Stomach smooth muscle (tissue), 2 donors: Measurements from ENCODE around the gene SEMA6A.
A peak's percentile ranks its signal among the peaks of the same experiment; 100 is the strongest.
"Not testable (repeated sequence)": the region's sequence is repeated elsewhere in the genome, so short reads cannot be mapped to it uniquely, and the experiment has no call there.

Experiments used
- H3K27ac ChIP-seq: one replicate; pipeline ENCODE4 v1.7.0; 2013; ENCODE audit warnings: mild to moderate bottlenecking, low read length, inconsistent platforms
- H3K27me3 ChIP-seq, 2 donors: one replicate each; pipeline ENCODE4 v1.7.0; 2013; ENCODE audit warnings: low read length in 2 of 2; ENCODE audit not compliant: insufficient read depth in 2 of 2, control insufficient read depth in 1 of 2
- H3K36me3 ChIP-seq, 2 donors: one replicate each; pipeline ENCODE4 v1.7.0; 2013; ENCODE audit warnings: low read length in 2 of 2; ENCODE audit not compliant: control insufficient read depth in 2 of 2, insufficient read depth in 2 of 2
- H3K4me1 ChIP-seq: one replicate; pipeline ENCODE4 v1.7.0; 2013; ENCODE audit warnings: low read length; ENCODE audit not compliant: control insufficient read depth, insufficient read depth
- H3K4me3 ChIP-seq, 2 donors: one replicate each; pipeline ENCODE4 v1.7.0; 2013; ENCODE audit warnings: low read length in 2 of 2
- H3K9ac ChIP-seq, 2 donors: one replicate each; pipeline ENCODE4 v1.7.0; 2013; ENCODE audit warnings: low read length in 2 of 2, mild to moderate bottlenecking in 1 of 2
- H3K9me3 ChIP-seq, 2 donors: one replicate each; pipeline ENCODE4 v1.7.0; 2013; ENCODE audit warnings: low read length in 2 of 2; ENCODE audit not compliant: control insufficient read depth in 2 of 2
- donor health status: healthy.
- donor health status: Pancreatic carcinoma.

The SEMA6A gene

GRCh38 chr5:116546033-116546742 is 28.4 kb downstream of the SEMA6A start:
- Histone ChIP-seq H3K4me1 (no peaks in the 10 kb centered on the region), H3K9ac (no peak overlapping the region), H3K36me3 (no peaks in the 10 kb centered on the region), H3K27me3 (no peaks in the 10 kb centered on the region), H3K9me3 (peaks cover 0 to 6% of the 10 kb centered on the region in 2 donors), H3K4me3 (no peak overlapping the region), H3K27ac (no peak overlapping the region)

GRCh38 chr5:116545465-116545864 is 29.2 kb downstream of the SEMA6A start:
- not testable (repeated sequence) for H3K27ac ChIP-seq, H3K9ac ChIP-seq, H3K4me1 ChIP-seq, H3K36me3 ChIP-seq, H3K4me3 ChIP-seq, H3K27me3 ChIP-seq, H3K9me3 ChIP-seq

- Histone ChIP-seq H3K27ac (no peak overlapping the region), H3K27me3 (no peaks in the 10 kb centered on the region), H3K9me3 (peaks cover 0 to 6% of the 10 kb centered on the region in 2 donors), H3K4me1 (no peaks in the 10 kb centered on the region), H3K4me3 (no peak overlapping the region), H3K9ac (no peak overlapping the region), H3K36me3 (no peaks in the 10 kb centered on the region)
Observed at GRCh38 chr5:116544531-116545241, 29.9 kb downstream of the SEMA6A start.

GRCh38 chr5:116543501-116543900 is 31.1 kb downstream of the SEMA6A start:
- Histone ChIP-seq H3K9me3 (peaks cover 0 to 6% of the 10 kb centered on the region in 2 donors), H3K4me3 (no peak overlapping the region), H3K27me3 (no peaks in the 10 kb centered on the region), H3K9ac (no peak overlapping the region), H3K36me3 (no peaks in the 10 kb centered on the region), H3K27ac (no peak overlapping the region), H3K4me1 (no peaks in the 10 kb centered on the region)

- H3K27ac ChIP-seq: no peak overlapping the region
- no peaks in the 10 kb centered on the region for H3K36me3 ChIP-seq
- H3K9me3 ChIP-seq: peaks cover 0 to 6% of the 10 kb centered on the region in 2 donors
- no peak overlapping the region for H3K4me3 ChIP-seq
- H3K4me1 ChIP-seq: no peaks in the 10 kb centered on the region
- H3K9ac ChIP-seq: no peak overlapping the region
- no peaks in the 10 kb centered on the region for H3K27me3 ChIP-seq
Observed at GRCh38 chr5:116542619-116543018, 32.0 kb downstream of the SEMA6A start.

GRCh38 chr5:116539222-116539621 is 35.4 kb downstream of the SEMA6A start:
- Histone ChIP-seq H3K4me3 (no peak overlapping the region), H3K9me3 (no peaks in the 10 kb centered on the region), H3K4me1 (peaks cover 17% of the 10 kb centered on the region), H3K27me3 (no peaks in the 10 kb centered on the region), H3K36me3 (no peaks in the 10 kb centered on the region), H3K27ac (no peak overlapping the region), H3K9ac (no peak overlapping the region)

- Histone ChIP-seq H3K27ac (no peak overlapping the region), H3K36me3 (no peaks in the 10 kb centered on the region), H3K27me3 (no peaks in the 10 kb centered on the region), H3K4me1 (peaks cover 29% of the 10 kb centered on the region), H3K4me3 (peak overlapping the region in 1 of 2 donors; percentile 40), H3K9ac (no peak overlapping the region), H3K9me3 (no peaks in the 10 kb centered on the region)
Observed at GRCh38 chr5:116536316-116537083, 38.1 kb downstream of the SEMA6A start.

GRCh38 chr5:116534964-116535651 is 39.5 kb downstream of the SEMA6A start:
- H3K27ac ChIP-seq: no peak overlapping the region

GRCh38 chr5:116532762-116533525 is 41.7 kb downstream of the SEMA6A start:
- H3K27ac ChIP-seq: no peak overlapping the region
- H3K4me1 ChIP-seq: peaks cover 46% of the 10 kb centered on the region
- H3K9me3 ChIP-seq: no peaks in the 10 kb centered on the region
- peak overlapping the region in 1 of 2 donors; percentile 17 for H3K4me3 ChIP-seq
- H3K36me3 ChIP-seq: no peaks in the 10 kb centered on the region
- H3K9ac ChIP-seq: no peak overlapping the region
- no peaks in the 10 kb centered on the region for H3K27me3 ChIP-seq

More at GRCh38 chr5:116534964-116535651, 39.5 kb downstream of the SEMA6A start:
- Histone ChIP-seq H3K27me3 (no peaks in the 10 kb centered on the region), H3K36me3 (no peaks in the 10 kb centered on the region), H3K4me1 (peaks cover 29% of the 10 kb centered on the region), H3K9me3 (no peaks in the 10 kb centered on the region), H3K9ac (no peak overlapping the region), H3K4me3 (no peak overlapping the region)

- Histone ChIP-seq H3K36me3 (no peaks in the 10 kb centered on the region), H3K9ac (no peak overlapping the region), H3K4me3 (no peak overlapping the region), H3K27me3 (no peaks in the 10 kb centered on the region), H3K4me1 (peaks cover 45% of the 10 kb centered on the region), H3K27ac (no peak overlapping the region), H3K9me3 (no peaks in the 10 kb centered on the region)
Observed at GRCh38 chr5:116531635-116532034, 43.0 kb downstream of the SEMA6A start.
